Uterus (tissue), 2 donors: ENCODE results near the gene CGB3.

Source experiments
- POLR2A ChIP-seq, 2 donors: fragments of 450-650 bp; IDR thresholded peaks; one replicate each; pipeline ENCODE4 v1.6.1; 2016; ENCODE audit warnings: antibody characterized with exemption in 2 of 2, mild to moderate bottlenecking in 1 of 2, moderate library complexity in 1 of 2
- TF ChIP-seq, protein P1 (sequence below), 4 experiments: fragments of 200-600 bp in 2 of 4; fragments of 450-650 bp in 2 of 4; sonication (generic) in 2 of 4; IDR thresholded peaks; one replicate each; pipeline ENCODE4 v1.5.1; 2016 to 2019; ENCODE audit warnings: antibody characterized with exemption in 4 of 4, mild to moderate bottlenecking in 2 of 4, moderate library complexity in 1 of 4

- no peak for TF ChIP-seq POLR2A (IDR thresholded peaks at IDR 0.05)
- TF ChIP-seq, protein P1, sequence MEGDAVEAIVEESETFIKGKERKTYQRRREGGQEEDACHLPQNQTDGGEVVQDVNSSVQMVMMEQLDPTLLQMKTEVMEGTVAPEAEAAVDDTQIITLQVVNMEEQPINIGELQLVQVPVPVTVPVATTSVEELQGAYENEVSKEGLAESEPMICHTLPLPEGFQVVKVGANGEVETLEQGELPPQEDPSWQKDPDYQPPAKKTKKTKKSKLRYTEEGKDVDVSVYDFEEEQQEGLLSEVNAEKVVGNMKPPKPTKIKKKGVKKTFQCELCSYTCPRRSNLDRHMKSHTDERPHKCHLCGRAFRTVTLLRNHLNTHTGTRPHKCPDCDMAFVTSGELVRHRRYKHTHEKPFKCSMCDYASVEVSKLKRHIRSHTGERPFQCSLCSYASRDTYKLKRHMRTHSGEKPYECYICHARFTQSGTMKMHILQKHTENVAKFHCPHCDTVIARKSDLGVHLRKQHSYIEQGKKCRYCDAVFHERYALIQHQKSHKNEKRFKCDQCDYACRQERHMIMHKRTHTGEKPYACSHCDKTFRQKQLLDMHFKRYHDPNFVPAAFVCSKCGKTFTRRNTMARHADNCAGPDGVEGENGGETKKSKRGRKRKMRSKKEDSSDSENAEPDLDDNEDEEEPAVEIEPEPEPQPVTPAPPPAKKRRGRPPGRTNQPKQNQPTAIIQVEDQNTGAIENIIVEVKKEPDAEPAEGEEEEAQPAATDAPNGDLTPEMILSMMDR (IDR thresholded peaks at IDR 0.05) = no peak
Observed at GRCh38 chr19:48975947-48976847, 47.9 kb downstream of the CGB3 start.
